HEK293T (cell line): ENCODE data around the gene ABR.

ENCODE experiments used
- ARNT ChIP-seq: fragments of 450-650 bp; IDR thresholded peaks from 2 replicates; pipeline ENCODE4 v1.6.1; 2017; ENCODE audit warnings: mild to moderate bottlenecking
- BHLHE40 ChIP-seq: fragments of 450-650 bp; IDR thresholded peaks from 2 replicates; pipeline ENCODE4 v1.6.1; 2016; ENCODE audit warnings: mild to moderate bottlenecking, moderate library complexity, borderline replicate concordance

GRCh38 chr17:978103-979093 lies 201.4 kb downstream of the ABR start:
- TF ChIP-seq BHLHE40 (no peak), ARNT (no peak)
